HepG2 (cell line): ENCODE measurements around the gene SLIT3. TPM values are rescaled to one million over a fixed set of nuclear protein-coding genes. Genes with fewer than 3 reads are reported as not detected.
A peak's percentile ranks its signal among the peaks of the same experiment; 100 is the strongest.

ENCODE experiments used
- ATAC-seq: fragments of 200-7000 bp; cut with Tn5 transposase; 3 replicates; pipeline ENCODE4 v1.9.1; 2020; ENCODE audit warnings: mild to moderate bottlenecking, moderate library complexity
- BruUV-seq: library from RNA; stranded (reverse); fragments of 400-500 nt; replicated peaks from 2 replicates; lab custom pipeline; 2021; lab: Mats Ljungman, UMichigan
- CTCF ChIA-PET: fragments of 300-600 bp; formaldehyde crosslinking; extraction: SDS; loops from one replicate; lab custom pipeline; 2021; ENCODE audit warnings: low total read pairs, inconsistent platforms, low intra/inter-chr PET ratio; lab: Yijun Ruan, JAX
- POLR2A ChIA-PET: fragments of 350-600 bp; sonication (Branson Sonifier 250); formaldehyde crosslinking; loops from one replicate; lab custom pipeline; 2020; ENCODE audit warnings: antibody characterized with exemption, inconsistent platforms; lab: Yijun Ruan, JAX
- DNase-seq: peaks from one replicate; pipeline ENCODE4 v3.0.0-alpha.2; 2015; ENCODE audit warnings: low spot score
- FAIRE-seq: peaks from 3 replicates; lab custom pipeline; 2011; peaks lifted over from hg19 to GRCh38; lab: Jason Lieb, UNC
- H2AFZ ChIP-seq: one replicate; pipeline ENCODE4 v1.6.1; 2011; ENCODE audit warnings: low read length, inconsistent platforms
- H3K27ac ChIP-seq: fragments of 300-600 bp; 3 replicates; pipeline ENCODE4 v1.8.0; 2011; ENCODE audit warnings: mixed run types, mild to moderate bottlenecking, mixed read lengths, low read length, inconsistent platforms; ENCODE audit not compliant: insufficient read depth; ENCODE audit errors: extremely low read length
- H3K27me3 ChIP-seq, 2 experiments: fragments of 200-600 bp in 1 of 2; 2 replicates in 1 of 2; 3 replicates in 1 of 2; pipeline versions ENCODE4 v1.6.0 to v1.8.0; 2011; ENCODE audit warnings: low read length in 2 of 2, mild to moderate bottlenecking in 2 of 2, moderate library complexity in 2 of 2, inconsistent platforms in 1 of 2; ENCODE audit not compliant: insufficient read depth in 2 of 2, control insufficient read depth in 1 of 2
- H3K36me3 ChIP-seq, 2 experiments: fragments of 200-600 bp in 1 of 2; replicated peaks in 1 of 2; 2 replicates in 1 of 2; 3 replicates in 1 of 2; pipeline versions ENCODE4 v1.5.1 to v1.8.0; 2011; ENCODE audit warnings: low read length in 2 of 2, inconsistent platforms in 1 of 2; ENCODE audit not compliant: insufficient read depth in 2 of 2, control insufficient read depth in 1 of 2
- H3K4me1 ChIP-seq: 2 replicates; pipeline ENCODE4 v1.5.1; 2012; ENCODE audit warnings: low read length, inconsistent platforms; ENCODE audit not compliant: insufficient read depth
- H3K4me2 ChIP-seq: 2 replicates; pipeline ENCODE4 v1.6.0; 2011; ENCODE audit warnings: low read depth, low read length, inconsistent platforms
- H3K4me3 ChIP-seq, 3 experiments: fragments of 200-600 bp in 1 of 3; sonication (generic), shearing (Covaris generic) in 1 of 3; replicated peaks in 1 of 3; 2 replicates each; pipeline ENCODE4 v1.5.1; 2011 to 2016; ENCODE audit warnings: low read length in 3 of 3, inconsistent platforms in 2 of 3, low read depth in 2 of 3, mild to moderate bottlenecking in 2 of 3, control low read depth in 1 of 3, mixed read lengths in 1 of 3; ENCODE audit not compliant: insufficient read depth in 1 of 3
- H3K79me2 ChIP-seq: one replicate; pipeline ENCODE4 v1.6.1; 2011; ENCODE audit warnings: low read length, inconsistent platforms; ENCODE audit not compliant: insufficient read depth
- H3K9ac ChIP-seq: 2 replicates; pipeline ENCODE4 v1.6.0; 2011; ENCODE audit warnings: mild to moderate bottlenecking, low read depth, low read length, inconsistent platforms; ENCODE audit not compliant: insufficient read depth
- H3K9me3 ChIP-seq: 2 replicates; pipeline ENCODE4 v1.5.1; 2012; ENCODE audit warnings: mild to moderate bottlenecking, low read length
- H4K20me1 ChIP-seq: 2 replicates; pipeline ENCODE4 v1.6.0; 2011; ENCODE audit warnings: inconsistent platforms, mild to moderate bottlenecking, low read length, moderate library complexity; ENCODE audit not compliant: insufficient read depth
- PHF21A ChIP-seq: sonication (generic); formaldehyde crosslinking; IDR thresholded peaks from 2 replicates; pipeline ENCODE4 v1.5.0; 2020; ENCODE audit warnings: mild to moderate bottlenecking, missing genetic modification reagents
- SMC3 ChIP-seq: IDR thresholded peaks from 2 replicates; pipeline ENCODE4 v1.6.1; 2011; ENCODE audit warnings: low read length, improper control_type of control experiment
- STAG1 ChIP-seq: sonication (generic); formaldehyde crosslinking; IDR thresholded peaks from 2 replicates; pipeline ENCODE4 v1.4.0; 2020; ENCODE audit warnings: missing genetic modification reagents
- ZNF839 ChIP-seq: sonication (generic); formaldehyde crosslinking; IDR thresholded peaks from 2 replicates; pipeline ENCODE4 v1.4.0; 2020; ENCODE audit warnings: missing genetic modification reagents, mild to moderate bottlenecking, borderline replicate concordance
- ZNF883 ChIP-seq: sonication (generic); formaldehyde crosslinking; IDR thresholded peaks from 2 replicates; pipeline ENCODE4 v1.5.1; 2020; ENCODE audit warnings: mild to moderate bottlenecking, missing genetic modification reagents; ENCODE audit errors: not compliant biosample characterization
- WGBS: methylation state at CpG from one replicate; pipeline ENCODE4 v1.1.6; 2017; ENCODE audit warnings: low lambda C conversion rate; 5-methylcytosine and 5-hydroxymethylcytosine counted together
- in situ Hi-C: cut with HindIII; loops from 2 replicates; pipeline ENCODE4 v1.10.0; 2017; ENCODE audit warnings: low pct_unique_long_range_greater_than_20kb; ENCODE audit not compliant: extremely low pct_ligation_motif_present
- intact Hi-C: fragments of 100-400 bp; cut with micrococcal nuclease; formaldehyde crosslinking; loops from one replicate; pipeline ENCODE4 v1.10.0; 2022; ENCODE audit not compliant: unreplicated experiment
- polyA plus RNA-seq, 8 experiments: library from polyadenylated mRNA; depleted of rRNA in 3 of 8; stranded (reverse) in 7 of 8; unstranded in 1 of 8; fragments of >200 nt; fragmentation: Illumina TruSeq in 4 of 8; extraction: Trizol in 4 of 8; gene quantifications; 2 replicates each; pipeline versions ENCODE4 v1.2.1 to v1.2.3, GENCODE V29; 2011 to 2016; ENCODE audit warnings: low read depth in 4 of 8, missing spikeins in 1 of 8, mixed read lengths in 1 of 8; ENCODE audit not compliant: insufficient read depth in 1 of 8
- total RNA-seq, 5 experiments: library from RNA; depleted of rRNA; stranded (reverse); fragments of >200 nt; fragmentation: Illumina TruSeq; extraction: Trizol; gene quantifications; 2 replicates each; pipeline ENCODE4 v1.2.3, GENCODE V29; 2016; ENCODE audit warnings: low read depth in 1 of 5
- TF ChIP-seq, protein P1 (sequence below): IDR thresholded peaks from 2 replicates; pipeline ENCODE4 v1.6.1; 2016; ENCODE audit warnings: missing compliant biosample characterization, missing genetic modification reagents, borderline replicate concordance
- TF ChIP-seq, protein P2 (sequence below): sonication (generic); formaldehyde crosslinking; IDR thresholded peaks from 2 replicates; pipeline ENCODE4 v1.5.0; 2020; ENCODE audit warnings: mild to moderate bottlenecking, missing genetic modification reagents, moderate library complexity
- TF ChIP-seq, protein P3 (sequence below): sonication (generic); formaldehyde crosslinking; IDR thresholded peaks from 2 replicates; pipeline ENCODE4 v1.8.1; 2023; ENCODE audit warnings: mild to moderate bottlenecking, missing genetic modification reagents
- TF ChIP-seq, protein P4 (sequence below): sonication (generic); formaldehyde crosslinking; IDR thresholded peaks from 2 replicates; pipeline ENCODE4 v1.5.1; 2020; ENCODE audit warnings: mild to moderate bottlenecking, missing genetic modification reagents, moderate library complexity

The SLIT3 gene
- total and polyA plus RNA-seq, 2 of the 13 experiments (the other 11 are each of a cell fraction or from before 2014, with no cell fraction given), result not detected

DNA sequence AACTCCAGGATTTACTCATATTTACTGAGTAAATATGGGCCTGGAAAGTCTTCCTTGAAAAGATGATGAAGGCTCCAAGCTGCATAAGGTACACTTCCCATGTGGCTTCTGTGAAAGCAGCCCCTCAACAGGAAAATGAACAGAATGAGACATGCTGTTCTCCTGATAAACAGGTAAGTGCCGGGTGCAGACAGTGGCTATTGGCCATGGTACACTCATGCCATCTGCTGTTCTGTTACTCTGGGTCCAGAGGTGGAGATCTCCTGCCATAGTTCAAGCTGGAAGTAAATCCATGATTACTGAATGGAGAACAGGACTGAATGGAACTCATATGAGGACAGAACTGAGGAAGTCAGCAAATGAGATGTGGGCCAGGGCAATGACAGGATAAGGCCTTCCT, 103.6 kb downstream of the SLIT3 start:
- no peak for DNase-seq
- POLR2A ChIA-PET, result no interaction called here
- WGBS, result 0% methylated on average over 1 of the region's 1 CpG
- H3K79me2 ChIP-seq, result no peaks in the 10 kb centered on the region
- H4K20me1 ChIP-seq, result no peaks in the 10 kb centered on the region
- H3K36me3 ChIP-seq, result no peaks in the 10 kb centered on the region
- H3K27me3 ChIP-seq, result peaks cover 0 to 2% of the 10 kb centered on the region in 2 experiments; a peak in 1 of 5 replicates
- H3K9ac ChIP-seq, result no peak overlapping the region
- no peak overlapping the region for H3K4me3 ChIP-seq
- no peak for FAIRE-seq
- no TSS peak for BruUV-seq
- no peak overlapping the region for H3K4me2 ChIP-seq
- H3K4me1 ChIP-seq, result no peaks in the 10 kb centered on the region
- ATAC-seq, result peak; percentile 37; the same call in 2 of the 3 replicates
- H2AFZ ChIP-seq, result no peak overlapping the region
- no peak overlapping the region for H3K27ac ChIP-seq
- intact Hi-C loops, result loop anchor here (5.0 kb wide), 1 partner anchor 1290 kb away; no protein-coding TSS in a partner anchor
- in situ Hi-C loops, result no loop called here
- CTCF ChIA-PET, result no interaction called here
- H3K9me3 ChIP-seq, result no peaks in the 10 kb centered on the region
- TF ChIP-seq, protein P1, sequence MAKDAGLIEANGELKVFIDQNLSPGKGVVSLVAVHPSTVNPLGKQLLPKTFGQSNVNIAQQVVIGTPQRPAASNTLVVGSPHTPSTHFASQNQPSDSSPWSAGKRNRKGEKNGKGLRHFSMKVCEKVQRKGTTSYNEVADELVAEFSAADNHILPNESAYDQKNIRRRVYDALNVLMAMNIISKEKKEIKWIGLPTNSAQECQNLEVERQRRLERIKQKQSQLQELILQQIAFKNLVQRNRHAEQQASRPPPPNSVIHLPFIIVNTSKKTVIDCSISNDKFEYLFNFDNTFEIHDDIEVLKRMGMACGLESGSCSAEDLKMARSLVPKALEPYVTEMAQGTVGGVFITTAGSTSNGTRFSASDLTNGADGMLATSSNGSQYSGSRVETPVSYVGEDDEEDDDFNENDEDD, result no peak
- TF ChIP-seq, protein P2, sequence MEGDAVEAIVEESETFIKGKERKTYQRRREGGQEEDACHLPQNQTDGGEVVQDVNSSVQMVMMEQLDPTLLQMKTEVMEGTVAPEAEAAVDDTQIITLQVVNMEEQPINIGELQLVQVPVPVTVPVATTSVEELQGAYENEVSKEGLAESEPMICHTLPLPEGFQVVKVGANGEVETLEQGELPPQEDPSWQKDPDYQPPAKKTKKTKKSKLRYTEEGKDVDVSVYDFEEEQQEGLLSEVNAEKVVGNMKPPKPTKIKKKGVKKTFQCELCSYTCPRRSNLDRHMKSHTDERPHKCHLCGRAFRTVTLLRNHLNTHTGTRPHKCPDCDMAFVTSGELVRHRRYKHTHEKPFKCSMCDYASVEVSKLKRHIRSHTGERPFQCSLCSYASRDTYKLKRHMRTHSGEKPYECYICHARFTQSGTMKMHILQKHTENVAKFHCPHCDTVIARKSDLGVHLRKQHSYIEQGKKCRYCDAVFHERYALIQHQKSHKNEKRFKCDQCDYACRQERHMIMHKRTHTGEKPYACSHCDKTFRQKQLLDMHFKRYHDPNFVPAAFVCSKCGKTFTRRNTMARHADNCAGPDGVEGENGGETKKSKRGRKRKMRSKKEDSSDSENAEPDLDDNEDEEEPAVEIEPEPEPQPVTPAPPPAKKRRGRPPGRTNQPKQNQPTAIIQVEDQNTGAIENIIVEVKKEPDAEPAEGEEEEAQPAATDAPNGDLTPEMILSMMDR (CRISPR knock-in tag), result peak; percentile 34
- TF ChIP-seq STAG1 (CRISPR knock-in tag) (peak; percentile 40), PHF21A (CRISPR knock-in tag) (no peak), ZNF883 (no peak), SMC3 (peak; percentile 16; the same call in 1 of the 2 replicates), ZNF839 (no peak)
- TF ChIP-seq, protein P3, sequence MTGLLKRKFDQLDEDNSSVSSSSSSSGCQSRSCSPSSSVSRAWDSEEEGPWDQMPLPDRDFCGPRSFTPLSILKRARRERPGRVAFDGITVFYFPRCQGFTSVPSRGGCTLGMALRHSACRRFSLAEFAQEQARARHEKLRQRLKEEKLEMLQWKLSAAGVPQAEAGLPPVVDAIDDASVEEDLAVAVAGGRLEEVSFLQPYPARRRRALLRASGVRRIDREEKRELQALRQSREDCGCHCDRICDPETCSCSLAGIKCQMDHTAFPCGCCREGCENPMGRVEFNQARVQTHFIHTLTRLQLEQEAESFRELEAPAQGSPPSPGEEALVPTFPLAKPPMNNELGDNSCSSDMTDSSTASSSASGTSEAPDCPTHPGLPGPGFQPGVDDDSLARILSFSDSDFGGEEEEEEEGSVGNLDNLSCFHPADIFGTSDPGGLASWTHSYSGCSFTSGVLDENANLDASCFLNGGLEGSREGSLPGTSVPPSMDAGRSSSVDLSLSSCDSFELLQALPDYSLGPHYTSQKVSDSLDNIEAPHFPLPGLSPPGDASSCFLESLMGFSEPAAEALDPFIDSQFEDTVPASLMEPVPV, result no peak
- TF ChIP-seq, protein P4, sequence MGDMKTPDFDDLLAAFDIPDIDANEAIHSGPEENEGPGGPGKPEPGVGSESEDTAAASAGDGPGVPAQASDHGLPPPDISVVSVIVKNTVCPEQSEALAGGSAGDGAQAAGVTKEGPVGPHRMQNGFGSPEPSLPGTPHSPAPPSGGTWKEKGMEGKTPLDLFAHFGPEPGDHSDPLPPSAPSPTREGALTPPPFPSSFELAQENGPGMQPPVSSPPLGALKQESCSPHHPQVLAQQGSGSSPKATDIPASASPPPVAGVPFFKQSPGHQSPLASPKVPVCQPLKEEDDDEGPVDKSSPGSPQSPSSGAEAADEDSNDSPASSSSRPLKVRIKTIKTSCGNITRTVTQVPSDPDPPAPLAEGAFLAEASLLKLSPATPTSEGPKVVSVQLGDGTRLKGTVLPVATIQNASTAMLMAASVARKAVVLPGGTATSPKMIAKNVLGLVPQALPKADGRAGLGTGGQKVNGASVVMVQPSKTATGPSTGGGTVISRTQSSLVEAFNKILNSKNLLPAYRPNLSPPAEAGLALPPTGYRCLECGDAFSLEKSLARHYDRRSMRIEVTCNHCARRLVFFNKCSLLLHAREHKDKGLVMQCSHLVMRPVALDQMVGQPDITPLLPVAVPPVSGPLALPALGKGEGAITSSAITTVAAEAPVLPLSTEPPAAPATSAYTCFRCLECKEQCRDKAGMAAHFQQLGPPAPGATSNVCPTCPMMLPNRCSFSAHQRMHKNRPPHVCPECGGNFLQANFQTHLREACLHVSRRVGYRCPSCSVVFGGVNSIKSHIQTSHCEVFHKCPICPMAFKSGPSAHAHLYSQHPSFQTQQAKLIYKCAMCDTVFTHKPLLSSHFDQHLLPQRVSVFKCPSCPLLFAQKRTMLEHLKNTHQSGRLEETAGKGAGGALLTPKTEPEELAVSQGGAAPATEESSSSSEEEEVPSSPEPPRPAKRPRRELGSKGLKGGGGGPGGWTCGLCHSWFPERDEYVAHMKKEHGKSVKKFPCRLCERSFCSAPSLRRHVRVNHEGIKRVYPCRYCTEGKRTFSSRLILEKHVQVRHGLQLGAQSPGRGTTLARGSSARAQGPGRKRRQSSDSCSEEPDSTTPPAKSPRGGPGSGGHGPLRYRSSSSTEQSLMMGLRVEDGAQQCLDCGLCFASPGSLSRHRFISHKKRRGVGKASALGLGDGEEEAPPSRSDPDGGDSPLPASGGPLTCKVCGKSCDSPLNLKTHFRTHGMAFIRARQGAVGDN (CRISPR knock-in tag), result no peak
